Small intestine (tissue), 7 donors: ENCODE data around the gene ATXN10. TPM values are rescaled to one million over a fixed set of nuclear protein-coding genes. Genes with fewer than 3 reads are reported as not detected.
"Not testable (repeated sequence)": the region's sequence is repeated elsewhere in the genome, so short reads cannot be mapped to it uniquely, and the experiment has no call there.

Experiments used
- DNase-seq, 2 donors: peaks; one replicate each; pipeline versions ENCODE4 v3.0.0 to v3.0.0-alpha.2; 2013
- FAIRE-seq: peaks from 2 replicates; lab custom pipeline; 2012; peaks lifted over from hg19 to GRCh38; lab: Jason Lieb, UNC
- H3K27ac ChIP-seq, 3 donors: one replicate each; pipeline ENCODE4 v1.5.1; 2013; ENCODE audit warnings: low read length in 2 of 3, mild to moderate bottlenecking in 2 of 3, control low read depth in 1 of 3, inconsistent platforms in 1 of 3, low read depth in 1 of 3, moderate library complexity in 1 of 3
- H3K27me3 ChIP-seq, 3 donors: one replicate each; pipeline ENCODE4 v1.6.1; 2013; ENCODE audit warnings: low read length in 3 of 3, inconsistent platforms in 1 of 3; ENCODE audit not compliant: control insufficient read depth in 3 of 3, insufficient read depth in 3 of 3
- H3K36me3 ChIP-seq, 3 donors: one replicate each; pipeline ENCODE4 v1.6.1; 2013; ENCODE audit warnings: low read length in 3 of 3, inconsistent platforms in 1 of 3, low read depth in 1 of 3, mild to moderate bottlenecking in 1 of 3, moderate library complexity in 1 of 3; ENCODE audit not compliant: control insufficient read depth in 3 of 3, insufficient read depth in 2 of 3
- H3K4me1 ChIP-seq, 3 donors: one replicate each; pipeline ENCODE4 v1.6.1; 2013; ENCODE audit warnings: low read length in 2 of 3, inconsistent platforms in 1 of 3, low read depth in 1 of 3, mild to moderate bottlenecking in 1 of 3, moderate library complexity in 1 of 3; ENCODE audit not compliant: control insufficient read depth in 3 of 3, insufficient read depth in 2 of 3
- H3K4me3 ChIP-seq, 3 donors: one replicate each; pipeline ENCODE4 v1.5.1; 2013; ENCODE audit warnings: low read length in 3 of 3, control low read depth in 1 of 3, inconsistent platforms in 1 of 3, low read depth in 1 of 3, mild to moderate bottlenecking in 1 of 3, moderate library complexity in 1 of 3
- H3K9me3 ChIP-seq, 2 donors: one replicate each; pipeline ENCODE4 v1.6.1; 2013; ENCODE audit warnings: low read depth in 1 of 2, low read length in 1 of 2; ENCODE audit not compliant: control insufficient read depth in 2 of 2, insufficient read depth in 1 of 2
- WGBS, 3 donors: extraction: QIAGEN DNeasy Blood & Tissue Kit; methylation state at CpG; one replicate each; pipeline ENCODE4 v1.1.7; 2013; 5-methylcytosine and 5-hydroxymethylcytosine counted together
- polyA plus RNA-seq, 4 donors: library from polyadenylated mRNA; stranded (reverse) in 3 of 4; unstranded in 1 of 4; fragments of 200-250 nt in 3 of 4; fragments of 120-200 nt in 1 of 4; gene quantifications; one replicate each; pipeline versions ENCODE4 v1.2.1 to v1.2.3, GENCODE V29; 2013
- donor health status: healthy with polysubstance abuse.
- donor health status: control.
- donor health status: control.
- donor health status: Bipolar disorder and iron deficiency.
- donor health status: healthy.

The ATXN10 gene
- polyA plus RNA-seq, 4 donors: 15.4 to 74.3 (median 39.2) TPM

GRCh38 chr22:45664136-45664646 lies 7.4 kb upstream of the ATXN10 start:
- Histone ChIP-seq H3K4me3 (no peak overlapping the region), H3K36me3 (no peaks in the 10 kb centered on the region), H3K27me3 (no peaks in the 10 kb centered on the region), H3K4me1 (no peaks in the 10 kb centered on the region), H3K27ac (no peak overlapping the region), H3K9me3 (peaks cover 0 to 8% of the 10 kb centered on the region in 2 donors)
- FAIRE-seq (no peak), DNase-seq (no peak)
- WGBS, 3 donors: 37 to 67% (median 62%) methylated on average over 1 of the region's 1 CpG

- H3K4me3 ChIP-seq: no peak overlapping the region
- H3K27ac ChIP-seq: no peak overlapping the region
- H3K9me3 ChIP-seq: peaks cover 0 to 8% of the 10 kb centered on the region in 2 donors
- 41 to 64% (median 60%) methylated on average over 5 of the region's 5 CpGs for whole genome bisulfite sequencing, 3 donors
- FAIRE-seq: no peak
- no peaks in the 10 kb centered on the region for H3K36me3 ChIP-seq
- DNase-seq: peak in 1 of 2 donors; percentile 26
- H3K27me3 ChIP-seq: no peaks in the 10 kb centered on the region
- peaks cover under 1 to 7% (median 4%) of the 10 kb centered on the region in 3 donors for H3K4me1 ChIP-seq
Measured at GRCh38 chr22:45667486-45667885, 4.1 kb upstream of the ATXN10 start.

DNA sequence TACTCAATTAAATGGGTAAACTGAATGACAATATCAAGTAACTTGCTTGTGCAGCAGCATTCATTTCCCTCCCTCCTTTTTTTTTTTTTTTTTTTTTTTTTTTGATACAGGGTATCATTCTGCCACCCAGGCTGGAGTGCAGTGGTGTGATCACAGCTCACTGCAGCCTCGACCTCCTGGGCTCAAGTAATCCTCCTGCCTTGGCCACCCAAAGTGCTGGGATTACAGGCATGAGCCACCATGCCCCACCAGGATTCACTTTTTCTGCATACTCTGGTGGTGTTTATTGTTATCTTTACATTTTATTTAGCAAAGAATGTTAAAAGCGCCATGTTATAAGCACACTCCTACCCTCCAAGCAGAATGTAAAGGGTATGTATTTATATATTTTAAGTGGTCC lies 1.3 kb upstream of the ATXN10 start:
- 88 to 91% (median 90%) methylated on average over 2 of the region's 2 CpGs for WGBS, 3 donors
- H3K4me1 ChIP-seq: peaks cover 3 to 16% (median 14%) of the 10 kb centered on the region in 3 donors
- not testable (repeated sequence) for DNase-seq, H3K4me3 ChIP-seq, H3K27me3 ChIP-seq, H3K9me3 ChIP-seq, H3K36me3 ChIP-seq, H3K27ac ChIP-seq, FAIRE-seq

- H3K27me3 ChIP-seq: no peaks in the 10 kb centered on the region
- peak overlapping the region; percentile 69 to 86 (median 71) for H3K4me3 ChIP-seq
- WGBS, 3 donors: 8 to 13% (median 12%) methylated on average over 28 to 32 of the region's 32 CpGs
- H3K4me1 ChIP-seq: peaks cover 3 to 16% (median 14%) of the 10 kb centered on the region in 3 donors
- FAIRE-seq: no peak
- peak; percentile 10 to 51 for DNase-seq
- peak overlapping the region in 2 of 3 donors; percentile 63 to 85 for H3K27ac ChIP-seq
- H3K36me3 ChIP-seq: no peaks in the 10 kb centered on the region
- no peaks in the 10 kb centered on the region for H3K9me3 ChIP-seq
Measured at GRCh38 chr22:45670981-45671782, 452 bp upstream of the ATXN10 start.

GRCh38 chr22:45672564-45673481 lies 1.2 kb downstream of the ATXN10 start:
- Histone ChIP-seq H3K27me3 (no peaks in the 10 kb centered on the region), H3K4me3 (peak overlapping the region; percentile 69 to 86 (median 71)), H3K9me3 (no peaks in the 10 kb centered on the region), H3K36me3 (no peaks in the 10 kb centered on the region), H3K27ac (peak overlapping the region in 2 of 3 donors; percentile 0 to 1), H3K4me1 (peaks cover 3 to 16% (median 14%) of the 10 kb centered on the region in 3 donors)
- WGBS, 3 donors: 19 to 32% (median 23%) methylated on average over 14 of the region's 14 CpGs
- no peak for FAIRE-seq
- no peak for DNase-seq

DNA sequence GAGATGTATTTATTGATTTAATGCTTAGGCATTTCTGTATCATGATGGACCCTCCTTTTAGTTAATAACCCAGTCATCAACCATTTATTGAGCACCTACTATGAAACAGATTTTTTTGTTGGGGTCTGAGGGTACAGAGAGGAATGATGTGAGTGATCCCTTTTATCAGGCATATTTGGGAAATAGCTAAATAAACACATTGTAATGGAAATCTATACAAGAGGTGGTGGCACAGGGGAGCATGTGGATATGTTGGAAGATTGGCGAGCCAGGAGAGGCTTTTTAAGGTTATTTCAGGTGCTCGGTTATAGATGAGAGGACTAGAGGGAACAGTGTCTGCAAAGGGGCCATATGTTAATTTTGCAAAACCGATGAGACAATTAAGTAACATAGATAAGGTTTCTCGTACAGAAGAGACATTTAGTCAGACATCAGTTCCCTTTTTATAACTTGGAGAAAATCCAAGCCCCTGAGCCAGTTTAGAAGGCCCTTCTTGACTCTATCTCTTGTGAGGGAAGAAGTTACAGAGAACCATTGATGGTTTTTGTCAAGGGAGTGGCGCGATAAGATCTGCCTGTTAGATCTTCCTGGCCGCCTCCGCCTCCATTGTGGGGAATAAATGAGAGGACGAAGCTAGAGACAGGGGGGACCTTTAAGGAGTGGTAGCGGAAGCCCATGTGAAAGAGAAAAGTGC lies 2.0 kb downstream of the ATXN10 start:
- DNase-seq: no peak
- Histone ChIP-seq H3K27me3 (no peaks in the 10 kb centered on the region), H3K9me3 (no peaks in the 10 kb centered on the region), H3K4me1 (peaks cover 3 to 16% (median 14%) of the 10 kb centered on the region in 3 donors), H3K4me3 (no peak overlapping the region), H3K36me3 (no peaks in the 10 kb centered on the region), H3K27ac (no peak overlapping the region)
- WGBS, 3 donors: 80 to 89% (median 89%) methylated on average over 10 of the region's 10 CpGs
- FAIRE-seq: no peak

DNA sequence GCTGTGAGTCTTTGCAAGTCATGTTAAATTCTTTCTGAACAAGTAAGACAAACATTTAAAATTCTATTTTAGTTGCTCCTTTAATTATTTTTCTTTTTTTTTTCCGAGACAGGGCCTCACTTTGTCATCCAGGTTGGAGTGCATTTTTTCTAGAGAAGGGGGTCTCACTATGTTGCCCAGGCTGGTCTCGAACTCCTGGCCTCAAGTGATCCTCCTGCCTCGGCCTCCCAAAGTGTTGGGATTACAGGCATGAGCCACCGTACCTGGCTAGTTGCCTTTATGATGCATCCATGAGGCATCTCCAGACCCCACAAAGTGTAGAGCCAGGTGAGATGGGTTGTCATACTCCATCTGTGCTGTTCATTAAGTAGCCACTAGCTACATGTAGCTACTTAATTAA lies 4.4 kb downstream of the ATXN10 start:
- no peak overlapping the region for H3K27ac ChIP-seq
- FAIRE-seq (no peak), DNase-seq (no peak)
- no peaks in the 10 kb centered on the region for H3K27me3 ChIP-seq
- peaks cover 3 to 13% (median 12%) of the 10 kb centered on the region in 3 donors for H3K4me1 ChIP-seq
- no peaks in the 10 kb centered on the region for H3K9me3 ChIP-seq
- WGBS, 3 donors: 79 to 96% (median 93%) methylated on average over 4 of the region's 4 CpGs
- no peaks in the 10 kb centered on the region for H3K36me3 ChIP-seq
- no peak overlapping the region for H3K4me3 ChIP-seq
